Measurements from ENCODE around the gene KCNJ3. TPM values are rescaled to one million over a fixed set of nuclear protein-coding genes. Genes with fewer than 3 reads are reported as not detected.

Gene KCNJ3, protein sequence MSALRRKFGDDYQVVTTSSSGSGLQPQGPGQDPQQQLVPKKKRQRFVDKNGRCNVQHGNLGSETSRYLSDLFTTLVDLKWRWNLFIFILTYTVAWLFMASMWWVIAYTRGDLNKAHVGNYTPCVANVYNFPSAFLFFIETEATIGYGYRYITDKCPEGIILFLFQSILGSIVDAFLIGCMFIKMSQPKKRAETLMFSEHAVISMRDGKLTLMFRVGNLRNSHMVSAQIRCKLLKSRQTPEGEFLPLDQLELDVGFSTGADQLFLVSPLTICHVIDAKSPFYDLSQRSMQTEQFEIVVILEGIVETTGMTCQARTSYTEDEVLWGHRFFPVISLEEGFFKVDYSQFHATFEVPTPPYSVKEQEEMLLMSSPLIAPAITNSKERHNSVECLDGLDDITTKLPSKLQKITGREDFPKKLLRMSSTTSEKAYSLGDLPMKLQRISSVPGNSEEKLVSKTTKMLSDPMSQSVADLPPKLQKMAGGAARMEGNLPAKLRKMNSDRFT
- under 0.01 TPM in 1 of 2 replicates, not detected in the other for total RNA-seq (ENCODE audit: low replicate concordance)

GRCh38 chr2:154698296-154698720 is at the start of gene KCNJ3:
TSS of gene KCNJ3 (plus strand) at chr2:154698695. CDS start at chr2:154698776, 81 bp downstream.

